Activated CD4-positive, alpha-beta memory T cell treated with anti-CD3 and anti-CD28 coated beads, Interleukin-2, amount 10 ng/mL, durations not matched to agents 7 days and 5 days (primary cell): ENCODE measurements around the gene CCR5. TPM values are rescaled to one million over a fixed set of nuclear protein-coding genes. Genes with fewer than 3 reads are reported as not detected.

Experiments used
- CTCF ChIA-PET: fragments of 350-600 bp; sonication (Branson Sonifier 250); formaldehyde crosslinking; loops from one replicate; lab custom pipeline; 2021; ENCODE audit warnings: antibody characterized with exemption, inconsistent platforms; lab: Charles Lee
- POLR2A ChIA-PET: fragments of 350-600 bp; sonication (Branson Sonifier 250); formaldehyde crosslinking; loops from one replicate; lab custom pipeline; 2021; ENCODE audit warnings: antibody characterized with exemption; lab: Charles Lee
- DNase-seq: peaks from one replicate; pipeline ENCODE4 v3.0.0-alpha.2; 2020
- H3K27ac Mint-ChIP-seq: one replicate; pipeline ENCODE4 v1.8.0; 2021; ENCODE audit warnings: mild to moderate bottlenecking, mixed read lengths
- H3K27me3 Mint-ChIP-seq: one replicate; pipeline ENCODE4 v1.8.0; 2021; ENCODE audit warnings: mixed read lengths
- H3K36me3 Mint-ChIP-seq: one replicate; pipeline ENCODE4 v1.8.0; 2021; ENCODE audit warnings: low read depth, mixed read lengths
- H3K4me1 Mint-ChIP-seq: one replicate; pipeline ENCODE4 v1.8.0; 2021; ENCODE audit warnings: mixed read lengths
- H3K4me3 Mint-ChIP-seq: one replicate; pipeline ENCODE4 v1.8.0; 2021; ENCODE audit warnings: mild to moderate bottlenecking, mixed read lengths
- H3K9me3 Mint-ChIP-seq: one replicate; pipeline ENCODE4 v1.8.0; 2021; ENCODE audit warnings: mixed read lengths
- total RNA-seq, 2 experiments: library from RNA; stranded (reverse); gene quantifications; one replicate each; pipeline ENCODE4 v1.2.3, GENCODE V29; 2021

The CCR5 gene
- total RNA-seq, 2 experiments from 2014 or later: 80.2 to 85.3 TPM

- Mint-ChIP-seq H3K27ac (peak overlapping the region; percentile 96), H3K36me3 (peaks cover 55% of the 10 kb centered on the region)
Measured at GRCh38 chr3:46349484-46350261, 21.1 kb upstream of the CCR5 start.

GRCh38 chr3:46350262-46350565 lies 20.5 kb upstream of the CCR5 start:
- Mint-ChIP-seq H3K4me3 (peak overlapping the region; percentile 49), H3K36me3 (peaks cover 58% of the 10 kb centered on the region), H3K4me1 (peaks cover 81% of the 10 kb centered on the region), H3K27ac (peak overlapping the region; percentile 96), H3K27me3 (peaks cover 19% of the 10 kb centered on the region), H3K9me3 (peaks cover 13% of the 10 kb centered on the region)
- DNase-seq: peak; percentile 45
- ChIA-PET POLR2A (interaction anchor here (0.8 to 10.8 kb wide), 13 partner anchors 8 to 135 kb away, joined by 3 to 414 read pairs (median 5); partner anchors contain the start of gene CCR5), CTCF (interaction anchor here (0.6 to 10.8 kb wide), 9 partner anchors 14 to 723 kb away, joined by 3 to 130 read pairs (median 3); partner anchors contain the start of gene CCR5)

More at GRCh38 chr3:46349484-46350261, 21.1 kb upstream of the CCR5 start:
- Mint-ChIP-seq H3K9me3 (peaks cover 13% of the 10 kb centered on the region), H3K27me3 (peaks cover 15% of the 10 kb centered on the region), H3K4me3 (peak overlapping the region; percentile 49), H3K4me1 (peaks cover 77% of the 10 kb centered on the region)
- POLR2A ChIA-PET: interaction anchor here (0.7 to 10.8 kb wide), 15 partner anchors 9 to 135 kb away, joined by 3 to 414 read pairs (median 5); partner anchors contain the start of gene CCR5
- DNase-seq: no peak
- CTCF ChIA-PET: interaction anchor here (0.6 to 10.8 kb wide), 10 partner anchors 18 to 723 kb away, joined by 3 to 130 read pairs (median 3); partner anchors contain the start of gene CCR5

GRCh38 chr3:46351646-46352045 lies 19.1 kb upstream of the CCR5 start:
- peaks cover 86% of the 10 kb centered on the region for H3K4me1 Mint-ChIP-seq
- peaks cover 12% of the 10 kb centered on the region for H3K9me3 Mint-ChIP-seq
- peaks cover 32% of the 10 kb centered on the region for H3K27me3 Mint-ChIP-seq
- no peak overlapping the region for H3K4me3 Mint-ChIP-seq
- peaks cover 59% of the 10 kb centered on the region for H3K36me3 Mint-ChIP-seq
- H3K27ac Mint-ChIP-seq: peak overlapping the region; percentile 96
- ChIA-PET POLR2A (interaction anchor here (2.0 to 10.8 kb wide), 5 partner anchors 15 to 82 kb away, joined by 4 to 414 read pairs (median 207); partner anchors contain the start of gene CCR5), CTCF (interaction anchor here (1.2 to 10.8 kb wide), 3 partner anchors 16 to 67 kb away, joined by 3 to 130 read pairs (median 3); partner anchors contain the start of gene CCR5)
- DNase-seq: no peak

GRCh38 chr3:46353090-46353489 lies 17.7 kb upstream of the CCR5 start:
- peaks cover 5% of the 10 kb centered on the region for H3K9me3 Mint-ChIP-seq
- peak overlapping the region; percentile 57 for H3K4me3 Mint-ChIP-seq
- H3K27ac Mint-ChIP-seq: peak overlapping the region; percentile 96
- H3K36me3 Mint-ChIP-seq: peaks cover 59% of the 10 kb centered on the region
- ChIA-PET CTCF (interaction anchor here (1.0 to 10.8 kb wide), 5 partner anchors 15 to 145 kb away, joined by 3 to 130 read pairs (median 7); partner anchors contain the start of genes CCR1 and CCR5), POLR2A (interaction anchor here (1.0 to 10.8 kb wide), 12 partner anchors 14 to 252 kb away, joined by 3 to 414 read pairs (median 7); partner anchors contain the start of gene CCR5)
- peaks cover 90% of the 10 kb centered on the region for H3K4me1 Mint-ChIP-seq
- no peak for DNase-seq
- peaks cover 37% of the 10 kb centered on the region for H3K27me3 Mint-ChIP-seq

- H3K4me1 Mint-ChIP-seq: peaks cover 90% of the 10 kb centered on the region
- peak; percentile 34 for DNase-seq
- H3K4me3 Mint-ChIP-seq: peak within 1 kb of the TSS; percentile 82
- peak within 1 kb of the TSS; percentile 96 for H3K27ac Mint-ChIP-seq
- peaks cover 60% of the 10 kb centered on the region for H3K36me3 Mint-ChIP-seq
- POLR2A ChIA-PET: interaction anchor here (0.8 to 10.8 kb wide), 20 partner anchors 13 to 411 kb away, joined by 3 to 414 read pairs (median 4); partner anchors contain the start of genes CCR1, CCR5 and CXCR6
- H3K27me3 Mint-ChIP-seq: peaks cover 39% of the 10 kb centered on the region
- CTCF ChIA-PET: interaction anchor here (1.0 to 10.8 kb wide), 7 partner anchors 14 to 146 kb away, joined by 3 to 130 read pairs (median 6); partner anchors contain the start of genes CCR1 and CCR5
- peaks cover under 1% of the 10 kb centered on the region for H3K9me3 Mint-ChIP-seq
Measured at GRCh38 chr3:46353647-46354410, 16.9 kb upstream of the CCR5 start, which contains the start of gene CCR2. Gene CCR2, plus strand, starts transcription at chr3:46354111. Its CDS starts 3,417 bp downstream, at chr3:46357528.

GRCh38 chr3:46354478-46354877 lies 16.3 kb upstream of the CCR5 start:
- DNase-seq: no peak
- Mint-ChIP-seq H3K4me1 (peaks cover 88% of the 10 kb centered on the region), H3K27ac (peak overlapping the region; percentile 86), H3K27me3 (peaks cover 39% of the 10 kb centered on the region), H3K9me3 (no peaks in the 10 kb centered on the region), H3K36me3 (peaks cover 66% of the 10 kb centered on the region), H3K4me3 (peak overlapping the region; percentile 82)
- CTCF ChIA-PET: interaction anchor here (0.9 to 10.8 kb wide), 7 partner anchors 14 to 146 kb away, joined by 3 to 130 read pairs (median 6); partner anchors contain the start of genes CCR1 and CCR5
- POLR2A ChIA-PET: interaction anchor here (0.8 to 10.8 kb wide), 16 partner anchors 12 to 411 kb away, joined by 3 to 414 read pairs (median 6); partner anchors contain the start of genes CCR1, CCR5 and CXCR6

- CTCF ChIA-PET: interaction anchor here (0.9 to 10.8 kb wide), 6 partner anchors 13 to 147 kb away, joined by 3 to 130 read pairs (median 6); partner anchors contain the start of genes CCR1 and CCR5
- POLR2A ChIA-PET: interaction anchor here (0.6 to 10.8 kb wide), 13 partner anchors 12 to 360 kb away, joined by 3 to 414 read pairs (median 8); partner anchors contain the start of genes CCR1 and CCR5
- Mint-ChIP-seq H3K27me3 (peaks cover 39% of the 10 kb centered on the region), H3K4me3 (peak overlapping the region; percentile 82), H3K4me1 (peaks cover 88% of the 10 kb centered on the region), H3K9me3 (no peaks in the 10 kb centered on the region), H3K27ac (peak overlapping the region; percentile 86), H3K36me3 (peaks cover 71% of the 10 kb centered on the region)
- DNase-seq: no peak
Measured at GRCh38 chr3:46354984-46355383, 15.8 kb upstream of the CCR5 start.

GRCh38 chr3:46356276-46356675 lies 14.5 kb upstream of the CCR5 start:
- no peaks in the 10 kb centered on the region for H3K9me3 Mint-ChIP-seq
- no peak for DNase-seq
- ChIA-PET POLR2A (interaction anchor here (1.0 to 10.8 kb wide), 4 partner anchors 11 to 77 kb away, joined by 3 to 414 read pairs (median 208); partner anchors contain the start of gene CCR5), CTCF (interaction anchor here (0.6 to 10.8 kb wide), 2 partner anchors 12 to 19 kb away, joined by 3 to 130 read pairs; partner anchors contain the start of gene CCR5)
- peaks cover 39% of the 10 kb centered on the region for H3K27me3 Mint-ChIP-seq
- peak overlapping the region; percentile 86 for H3K27ac Mint-ChIP-seq
- peak overlapping the region; percentile 82 for H3K4me3 Mint-ChIP-seq
- peaks cover 84% of the 10 kb centered on the region for H3K36me3 Mint-ChIP-seq
- peaks cover 88% of the 10 kb centered on the region for H3K4me1 Mint-ChIP-seq

GRCh38 chr3:46356909-46357308 lies 13.8 kb upstream of the CCR5 start:
- peak overlapping the region; percentile 86 for H3K27ac Mint-ChIP-seq
- H3K27me3 Mint-ChIP-seq: peaks cover 34% of the 10 kb centered on the region

GRCh38 chr3:46358466-46358865 lies 12.3 kb upstream of the CCR5 start:
- Mint-ChIP-seq H3K4me1 (peaks cover 83% of the 10 kb centered on the region), H3K4me3 (peak overlapping the region; percentile 82), H3K9me3 (no peaks in the 10 kb centered on the region), H3K27me3 (peaks cover 32% of the 10 kb centered on the region), H3K36me3 (peaks cover 83% of the 10 kb centered on the region), H3K27ac (peak overlapping the region; percentile 13)
- CTCF ChIA-PET: interaction anchor here (3.8 kb wide), 1 partner anchor 12 kb away, joined by 37 read pairs; the partner anchor contains the start of gene CCR5
- POLR2A ChIA-PET: interaction anchor here (0.7 to 3.7 kb wide), 4 partner anchors 8 to 74 kb away, joined by 3 to 59 read pairs (median 23); partner anchors contain the start of gene CCR5
- DNase-seq: no peak

More at GRCh38 chr3:46356909-46357308, 13.8 kb upstream of the CCR5 start:
- Mint-ChIP-seq H3K4me3 (peak overlapping the region; percentile 82), H3K9me3 (no peaks in the 10 kb centered on the region), H3K36me3 (peaks cover 86% of the 10 kb centered on the region), H3K4me1 (peaks cover 88% of the 10 kb centered on the region)
- CTCF ChIA-PET: interaction anchor here (10.8 kb wide), 1 partner anchor 11 kb away, joined by 130 read pairs; the partner anchor contains the start of gene CCR5
- POLR2A ChIA-PET: interaction anchor here (1.0 to 10.8 kb wide), 4 partner anchors 10 to 78 kb away, joined by 3 to 414 read pairs (median 208); partner anchors contain the start of gene CCR5
- no peak for DNase-seq
